ENCODE data around the gene BCORL1.

Gene BCORL1

GRCh38 chrX:129992181-129992580 is 9.7 kb downstream of the BCORL1 start:
- no peaks in the 10 kb centered on the region for H3K9me3 ChIP-seq (ENCODE audit: severe bottlenecking)
- TF ChIP-seq, protein P1, sequence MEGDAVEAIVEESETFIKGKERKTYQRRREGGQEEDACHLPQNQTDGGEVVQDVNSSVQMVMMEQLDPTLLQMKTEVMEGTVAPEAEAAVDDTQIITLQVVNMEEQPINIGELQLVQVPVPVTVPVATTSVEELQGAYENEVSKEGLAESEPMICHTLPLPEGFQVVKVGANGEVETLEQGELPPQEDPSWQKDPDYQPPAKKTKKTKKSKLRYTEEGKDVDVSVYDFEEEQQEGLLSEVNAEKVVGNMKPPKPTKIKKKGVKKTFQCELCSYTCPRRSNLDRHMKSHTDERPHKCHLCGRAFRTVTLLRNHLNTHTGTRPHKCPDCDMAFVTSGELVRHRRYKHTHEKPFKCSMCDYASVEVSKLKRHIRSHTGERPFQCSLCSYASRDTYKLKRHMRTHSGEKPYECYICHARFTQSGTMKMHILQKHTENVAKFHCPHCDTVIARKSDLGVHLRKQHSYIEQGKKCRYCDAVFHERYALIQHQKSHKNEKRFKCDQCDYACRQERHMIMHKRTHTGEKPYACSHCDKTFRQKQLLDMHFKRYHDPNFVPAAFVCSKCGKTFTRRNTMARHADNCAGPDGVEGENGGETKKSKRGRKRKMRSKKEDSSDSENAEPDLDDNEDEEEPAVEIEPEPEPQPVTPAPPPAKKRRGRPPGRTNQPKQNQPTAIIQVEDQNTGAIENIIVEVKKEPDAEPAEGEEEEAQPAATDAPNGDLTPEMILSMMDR (IDR thresholded peaks at IDR 0.05; ENCODE audit: low read depth, low read length): no peak
- no peaks in the 10 kb centered on the region for H3K36me3 ChIP-seq
- H3K27ac ChIP-seq: no peak overlapping the region
- DNase-seq: no peak
- peaks cover 3% of the 10 kb centered on the region for H3K27me3 ChIP-seq (ENCODE audit: insufficient read depth, low read depth, severe bottlenecking)
- H3K4me3 ChIP-seq (ENCODE audit: low read depth, low read length): no peak overlapping the region

GRCh38 chrX:129996120-129996519 is 13.7 kb downstream of the BCORL1 start:
- DNase-seq: no peak
- H3K27me3 ChIP-seq (ENCODE audit: insufficient read depth, low read depth, severe bottlenecking): no peaks in the 10 kb centered on the region
- H3K4me3 ChIP-seq (ENCODE audit: low read depth, low read length): no peak overlapping the region
- TF ChIP-seq, protein P1 (IDR thresholded peaks at IDR 0.05; ENCODE audit: low read depth, low read length): no peak
- H3K27ac ChIP-seq: no peak overlapping the region
- no peaks in the 10 kb centered on the region for H3K36me3 ChIP-seq
- no peaks in the 10 kb centered on the region for H3K9me3 ChIP-seq (ENCODE audit: severe bottlenecking)

- no peaks in the 10 kb centered on the region for H3K9me3 ChIP-seq (ENCODE audit: severe bottlenecking)
- no peaks in the 10 kb centered on the region for H3K36me3 ChIP-seq
- no peak overlapping the region for H3K27ac ChIP-seq
- no peak for DNase-seq
- TF ChIP-seq, protein P1 (IDR thresholded peaks at IDR 0.05; ENCODE audit: low read depth, low read length): no peak
- H3K27me3 ChIP-seq (ENCODE audit: insufficient read depth, low read depth, severe bottlenecking): no peaks in the 10 kb centered on the region
- no peak overlapping the region for H3K4me3 ChIP-seq (ENCODE audit: low read depth, low read length)
Measured at GRCh38 chrX:129997086-129997485, 14.7 kb downstream of the BCORL1 start.

DNA sequence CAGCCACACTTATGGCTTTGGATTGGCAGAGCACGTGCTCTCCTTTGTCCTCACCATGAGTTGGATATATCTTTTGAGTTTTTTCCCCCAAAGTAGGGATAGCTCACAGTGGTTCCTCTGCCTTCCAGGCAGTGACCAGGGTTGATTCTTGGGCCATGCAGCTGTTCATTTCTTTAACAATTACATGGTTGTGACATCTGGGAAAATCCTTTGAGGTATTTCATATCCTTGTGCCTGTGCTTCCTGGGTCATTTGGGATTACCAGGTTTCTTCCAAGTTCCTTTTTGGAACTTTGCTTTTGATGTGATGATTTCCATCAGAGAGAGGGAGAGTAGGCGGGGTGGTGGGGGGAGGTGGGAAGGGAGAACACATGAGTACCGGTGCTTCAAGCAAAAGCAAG is 15.6 kb downstream of the BCORL1 start:
- DNase-seq: no peak
- TF ChIP-seq, protein P1 (IDR thresholded peaks at IDR 0.05; ENCODE audit: low read depth, low read length): no peak

DNA sequence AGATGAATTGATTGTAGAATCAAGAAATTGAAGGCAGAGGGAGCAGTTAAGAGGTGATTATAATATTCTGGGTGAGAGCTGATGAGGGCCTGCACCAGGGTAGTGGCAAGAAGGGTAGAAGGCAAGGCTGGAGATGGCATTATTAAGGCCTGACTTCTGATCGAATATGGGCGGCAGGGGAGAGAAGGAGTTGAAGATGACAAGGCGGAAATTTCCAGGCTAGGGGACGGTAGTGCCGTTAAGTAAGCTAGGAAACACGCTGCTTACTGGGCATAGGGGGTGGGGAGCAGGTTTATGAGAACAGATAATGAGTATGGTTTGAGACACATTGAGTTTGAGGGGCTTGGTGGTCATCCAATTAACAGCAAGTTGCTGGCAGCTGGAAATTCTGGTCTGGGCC is 19.5 kb downstream of the BCORL1 start:
- H3K9me3 ChIP-seq (ENCODE audit: severe bottlenecking): no peaks in the 10 kb centered on the region
- H3K27ac ChIP-seq: no peak overlapping the region
- H3K27me3 ChIP-seq (ENCODE audit: insufficient read depth, low read depth, severe bottlenecking): peaks cover 2% of the 10 kb centered on the region
- no peak overlapping the region for H3K4me3 ChIP-seq (ENCODE audit: low read depth, low read length)
- TF ChIP-seq, protein P1 (IDR thresholded peaks at IDR 0.05; ENCODE audit: low read depth, low read length): no peak
- peaks cover 5% of the 10 kb centered on the region for H3K36me3 ChIP-seq
- no peak for DNase-seq

More for the DNA sequence above, 15.6 kb downstream of the BCORL1 start:
- Histone ChIP-seq H3K27ac (no peak overlapping the region), H3K9me3 (ENCODE audit: severe bottlenecking) (no peaks in the 10 kb centered on the region), H3K27me3 (ENCODE audit: insufficient read depth, low read depth, severe bottlenecking) (no peaks in the 10 kb centered on the region), H3K4me3 (ENCODE audit: low read depth, low read length) (no peak overlapping the region), H3K36me3 (no peaks in the 10 kb centered on the region)

DNA sequence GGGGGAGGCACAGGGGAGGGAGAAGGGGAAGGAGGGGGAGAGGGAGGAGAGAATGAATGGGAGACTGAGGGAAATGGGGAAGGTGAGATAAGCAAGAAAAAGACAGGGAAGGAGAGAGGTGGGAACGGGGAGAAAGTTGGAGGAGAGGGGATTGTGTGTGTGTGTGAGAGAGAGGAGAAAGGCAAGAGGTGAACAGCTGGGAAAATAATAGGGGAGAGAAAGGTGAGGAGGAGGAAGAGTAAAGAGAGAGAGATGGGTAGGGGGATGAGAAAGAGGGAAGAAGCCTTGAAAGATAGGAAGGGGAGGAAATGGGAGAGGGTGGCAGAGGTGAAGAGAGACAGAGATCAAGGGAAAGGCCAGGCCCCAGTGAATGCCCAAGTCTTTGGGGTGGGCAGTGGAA is 20.1 kb downstream of the BCORL1 start:
- H3K4me3 ChIP-seq (ENCODE audit: low read depth, low read length): no peak overlapping the region
- peaks cover 7% of the 10 kb centered on the region for H3K27me3 ChIP-seq (ENCODE audit: insufficient read depth, low read depth, severe bottlenecking)
- H3K36me3 ChIP-seq: peaks cover 7% of the 10 kb centered on the region
- TF ChIP-seq, protein P1 (IDR thresholded peaks at IDR 0.05; ENCODE audit: low read depth, low read length): no peak
- no peak for DNase-seq
- no peaks in the 10 kb centered on the region for H3K9me3 ChIP-seq (ENCODE audit: severe bottlenecking)
- H3K27ac ChIP-seq: no peak overlapping the region
